Mesenchymal stem cell (in vitro differentiated cells and primary cell): ENCODE results near the gene RAB32.
A peak's percentile ranks its signal among the peaks of the same experiment; 100 is the strongest.

ENCODE experiments used
- DNase-seq: peaks from one replicate; pipeline ENCODE4 v3.0.0-alpha.2; 2013
- H2AFZ ChIP-seq: one replicate; pipeline ENCODE4 v1.6.1; 2013; ENCODE audit warnings: low read depth, mild to moderate bottlenecking, control low read depth, inconsistent platforms, low read length, moderate library complexity
- H2AK5ac ChIP-seq: 2 replicates; pipeline ENCODE4 v1.6.1; 2013; ENCODE audit warnings: low read length, moderate library complexity, mild to moderate bottlenecking, inconsistent platforms; ENCODE audit not compliant: severe bottlenecking
- H2BK120ac ChIP-seq: one replicate; pipeline ENCODE4 v1.6.1; 2013; ENCODE audit warnings: low read depth, mild to moderate bottlenecking, inconsistent platforms, low read length, moderate library complexity
- H2BK12ac ChIP-seq, 2 experiments: one replicate each; pipeline ENCODE4 v1.6.1; 2013; ENCODE audit warnings: inconsistent platforms in 2 of 2, low read length in 2 of 2, mild to moderate bottlenecking in 2 of 2, moderate library complexity in 2 of 2, control low read depth in 1 of 2
- H2BK15ac ChIP-seq: one replicate; pipeline ENCODE4 v1.6.1; 2013; ENCODE audit warnings: mild to moderate bottlenecking, low read depth, inconsistent platforms; ENCODE audit not compliant: poor library complexity, severe bottlenecking
- H2BK5ac ChIP-seq: 2 replicates; pipeline ENCODE4 v1.6.1; 2013; ENCODE audit warnings: low read depth, mild to moderate bottlenecking, low read length, control low read depth, inconsistent platforms; ENCODE audit not compliant: poor library complexity, severe bottlenecking
- H3K14ac ChIP-seq, 2 experiments: one replicate each; pipeline ENCODE4 v1.6.1; 2013; ENCODE audit warnings: inconsistent platforms in 2 of 2, low read length in 2 of 2, control low read depth in 1 of 2, mild to moderate bottlenecking in 1 of 2, moderate library complexity in 1 of 2
- H3K18ac ChIP-seq, 2 experiments: one replicate each; pipeline ENCODE4 v1.6.1; 2013; ENCODE audit warnings: inconsistent platforms in 2 of 2, low read length in 2 of 2, control low read depth in 1 of 2, low read depth in 1 of 2, mild to moderate bottlenecking in 1 of 2
- H3K23ac ChIP-seq, 2 experiments: one replicate each; pipeline ENCODE4 v1.6.1; 2013; ENCODE audit warnings: inconsistent platforms in 2 of 2, low read length in 2 of 2, mild to moderate bottlenecking in 2 of 2, moderate library complexity in 2 of 2, control low read depth in 1 of 2
- H3K27ac ChIP-seq: 2 replicates; pipeline ENCODE4 v1.5.1; 2013; ENCODE audit warnings: mild to moderate bottlenecking, moderate library complexity, low read length, control low read depth, inconsistent platforms; ENCODE audit not compliant: poor library complexity, severe bottlenecking
- H3K27me3 ChIP-seq, 2 experiments: 2 replicates each; pipeline versions ENCODE4 v1.6.1 to v1.7.0; 2013; ENCODE audit warnings: low read length in 2 of 2, mild to moderate bottlenecking in 2 of 2, moderate library complexity in 2 of 2, control low read depth in 1 of 2, inconsistent platforms in 1 of 2; ENCODE audit not compliant: control insufficient read depth in 1 of 2, insufficient read depth in 1 of 2
- H3K36me3 ChIP-seq, 2 experiments: 2 replicates each; pipeline versions ENCODE4 v1.6.1 to v1.7.0; 2013; ENCODE audit warnings: low read length in 2 of 2, control low read depth in 1 of 2, inconsistent platforms in 1 of 2, low read depth in 1 of 2, mild to moderate bottlenecking in 1 of 2; ENCODE audit not compliant: insufficient read depth in 2 of 2, control insufficient read depth in 1 of 2
- H3K4ac ChIP-seq, 2 experiments: one replicate each; pipeline ENCODE4 v1.6.1; 2013; ENCODE audit warnings: inconsistent platforms in 2 of 2, low read length in 2 of 2, mild to moderate bottlenecking in 2 of 2, moderate library complexity in 2 of 2, control low read depth in 1 of 2, low read depth in 1 of 2
- H3K4me1 ChIP-seq: 2 replicates; pipeline ENCODE4 v1.6.1; 2013; ENCODE audit warnings: low read depth, low read length, control low read depth; ENCODE audit not compliant: control insufficient read depth, insufficient read depth
- H3K4me2 ChIP-seq: 2 replicates; pipeline ENCODE4 v1.6.1; 2013; ENCODE audit warnings: low read length, mild to moderate bottlenecking, inconsistent platforms; ENCODE audit not compliant: poor library complexity, severe bottlenecking
- H3K4me3 ChIP-seq, 2 experiments: 2 replicates each; pipeline versions ENCODE4 v1.5.1 to v1.7.0; 2013; ENCODE audit warnings: low read length in 2 of 2, mild to moderate bottlenecking in 2 of 2, control low read depth in 1 of 2, low read depth in 1 of 2; ENCODE audit not compliant: insufficient read depth in 1 of 2
- H3K79me1 ChIP-seq: replicated peaks from 2 replicates; pipeline ENCODE4 v1.6.1; 2013; ENCODE audit warnings: mild to moderate bottlenecking, control low read depth, low read length, inconsistent platforms; ENCODE audit not compliant: poor library complexity, severe bottlenecking
- H3K9ac ChIP-seq: 2 replicates; pipeline ENCODE4 v1.7.0; 2013; ENCODE audit warnings: mild to moderate bottlenecking, low read length, moderate library complexity
- H3K9me3 ChIP-seq: 2 replicates; pipeline ENCODE4 v1.7.0; 2013; ENCODE audit warnings: mild to moderate bottlenecking, low read length; ENCODE audit not compliant: control insufficient read depth
- H4K8ac ChIP-seq: one replicate; pipeline ENCODE4 v1.6.1; 2013; ENCODE audit warnings: inconsistent platforms, mild to moderate bottlenecking, low read length, moderate library complexity
- H4K91ac ChIP-seq: one replicate; pipeline ENCODE4 v1.6.1; 2013; ENCODE audit warnings: mild to moderate bottlenecking, low read length, inconsistent platforms
- WGBS: methylation state at CpG from one replicate; pipeline ENCODE4 v1.1.7; 2013; ENCODE audit warnings: mixed read lengths; 5-methylcytosine and 5-hydroxymethylcytosine counted together

The RAB32 gene

DNA sequence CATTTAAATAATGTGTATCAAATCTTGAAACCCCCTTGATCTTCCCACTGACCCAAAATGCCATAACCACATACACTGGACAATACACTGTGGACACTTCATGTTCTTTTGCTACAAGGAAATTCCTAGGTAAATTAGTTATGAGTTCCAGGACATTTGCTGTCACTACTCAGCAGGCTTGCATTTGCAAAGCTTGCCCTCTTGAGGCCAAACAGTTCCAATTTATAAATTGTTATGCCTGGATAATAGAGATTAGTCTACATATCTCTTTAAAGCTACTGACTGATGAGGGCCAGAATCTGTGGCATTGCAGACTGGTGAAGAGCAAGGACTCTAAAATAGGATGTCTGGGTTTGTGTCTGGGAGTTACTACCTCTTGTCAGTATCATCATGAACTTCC is 17.4 kb upstream of the RAB32 start:
- Histone ChIP-seq H2BK120ac (no peak overlapping the region), H3K4me2 (no peak overlapping the region), H3K4me1 (no peaks in the 10 kb centered on the region), H3K27me3 (no peaks in the 10 kb centered on the region), H2AK5ac (no peak overlapping the region), H3K9ac (no peak overlapping the region), H2BK5ac (no peak overlapping the region), H3K36me3 (no peaks in the 10 kb centered on the region), H3K23ac (no peak overlapping the region), H3K9me3 (no peaks in the 10 kb centered on the region), H3K79me1 (no peaks in the 10 kb centered on the region), H3K4me3 (no peak overlapping the region), H2BK15ac (no peak overlapping the region), H2BK12ac (no peak overlapping the region), H3K18ac (no peak overlapping the region), H3K4ac (no peak overlapping the region), H3K27ac (no peak overlapping the region), H2AFZ (no peak overlapping the region), H4K91ac (no peak overlapping the region), H4K8ac (no peak overlapping the region), H3K14ac (no peak overlapping the region)
- DNase-seq, result peak; percentile 5

DNA sequence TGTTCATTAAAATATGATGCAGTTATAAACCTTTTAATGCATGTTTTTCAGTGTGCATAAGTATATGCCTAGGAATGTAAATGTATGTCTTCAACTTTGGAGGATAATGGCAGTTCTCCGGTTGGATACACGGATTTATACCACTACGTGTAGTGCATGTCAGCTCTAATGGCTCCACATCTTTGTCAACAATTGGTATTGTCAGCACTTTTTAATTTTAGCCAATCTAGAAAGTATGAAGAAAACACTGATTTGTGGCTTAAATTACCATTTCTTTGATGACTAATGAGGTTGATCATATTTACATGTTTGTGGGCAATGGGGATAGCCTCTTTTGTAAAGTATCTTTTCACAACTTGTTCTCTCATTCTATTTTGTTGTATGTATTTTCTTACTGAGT is 10.9 kb upstream of the RAB32 start:
- Histone ChIP-seq H3K27ac (no peak overlapping the region), H3K4me2 (no peak overlapping the region), H3K4ac (no peak overlapping the region), H3K9me3 (no peaks in the 10 kb centered on the region), H2BK15ac (no peak overlapping the region), H3K27me3 (no peaks in the 10 kb centered on the region), H3K79me1 (no peaks in the 10 kb centered on the region), H3K23ac (no peak overlapping the region), H3K4me1 (no peaks in the 10 kb centered on the region), H4K91ac (no peak overlapping the region), H3K9ac (no peak overlapping the region), H2AK5ac (no peak overlapping the region), H2AFZ (no peak overlapping the region), H2BK5ac (no peak overlapping the region), H3K4me3 (no peak overlapping the region), H2BK12ac (no peak overlapping the region), H2BK120ac (no peak overlapping the region), H3K36me3 (no peaks in the 10 kb centered on the region), H4K8ac (no peak overlapping the region), H3K18ac (no peak overlapping the region), H3K14ac (no peak overlapping the region)
- DNase-seq, result no peak
- 100% methylated on average over 3 of the region's 3 CpGs for WGBS

DNA sequence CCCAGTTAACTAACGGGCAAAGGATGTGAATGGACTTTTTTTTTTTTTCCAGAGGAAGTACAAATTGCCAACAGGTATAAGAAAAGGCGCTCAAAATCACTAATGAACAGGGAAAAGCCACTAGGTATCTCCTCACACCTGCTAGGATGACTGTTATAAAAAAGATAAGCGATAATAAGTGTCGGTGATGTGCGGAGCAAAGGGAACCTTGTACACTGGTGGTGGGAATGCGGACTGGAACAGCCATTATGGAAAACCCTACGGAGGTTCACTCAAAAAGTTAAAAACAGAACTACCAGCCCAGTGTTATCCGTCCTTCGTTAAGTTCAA is 787 bp upstream of the RAB32 start:
- Histone ChIP-seq H3K27me3 (no peaks in the 10 kb centered on the region), H3K18ac (peak overlapping the region in 1 of 2 experiments; percentile 50), H2AFZ (peak overlapping the region; percentile 20), H3K4me2 (peak overlapping the region; percentile 33), H3K4me3 (peak overlapping the region; percentile 71 to 85), H3K9ac (peak overlapping the region; percentile 87), H2BK12ac (no peak overlapping the region), H3K79me1 (no peaks in the 10 kb centered on the region), H3K4ac (peak overlapping the region; percentile 60 to 69), H3K27ac (peak overlapping the region; percentile 29), H2BK15ac (no peak overlapping the region), H2BK5ac (no peak overlapping the region), H2AK5ac (no peak overlapping the region), H3K4me1 (peaks cover 7% of the 10 kb centered on the region), H4K91ac (peak overlapping the region; percentile 6), H3K9me3 (no peaks in the 10 kb centered on the region), H3K36me3 (no peaks in the 10 kb centered on the region), H3K23ac (no peak overlapping the region), H3K14ac (no peak overlapping the region), H2BK120ac (peak overlapping the region; percentile 50), H4K8ac (peak overlapping the region; percentile 85)
- no peak for DNase-seq
- 94% methylated on average over 7 of the region's 9 CpGs for WGBS

DNA sequence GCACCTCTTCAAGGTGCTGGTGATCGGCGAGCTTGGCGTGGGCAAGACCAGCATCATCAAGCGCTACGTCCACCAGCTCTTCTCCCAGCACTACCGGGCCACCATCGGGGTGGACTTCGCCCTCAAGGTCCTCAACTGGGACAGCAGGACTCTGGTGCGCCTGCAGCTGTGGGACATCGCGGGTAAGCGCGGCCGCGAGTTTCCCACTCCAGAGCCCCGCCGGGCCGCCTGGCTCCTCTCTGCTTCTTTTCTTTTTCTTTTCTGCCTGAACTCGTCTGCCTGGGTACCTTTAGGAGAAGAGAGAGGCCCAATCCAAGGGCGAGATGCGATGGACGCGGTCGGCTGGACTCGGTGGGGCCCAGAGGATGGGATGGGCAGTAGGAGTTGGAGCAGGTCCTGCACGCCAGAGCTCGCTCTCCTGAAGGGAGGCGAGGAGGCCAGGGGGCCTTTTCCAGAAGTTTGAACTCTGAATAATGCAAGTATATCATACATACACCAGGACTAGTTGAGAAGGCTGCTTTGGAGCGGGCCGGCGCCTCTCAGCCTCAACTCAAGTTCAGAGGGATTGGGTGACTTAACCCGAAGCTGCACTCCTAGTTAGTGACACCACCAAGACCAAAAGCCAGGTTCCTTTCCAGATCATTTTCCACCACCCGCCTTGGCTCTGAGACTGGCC is 445 bp downstream of the RAB32 start:
- WGBS, result 2% methylated on average over 29 of the region's 33 CpGs
- Histone ChIP-seq H3K18ac (peak overlapping the region; percentile 93 to 97), H4K91ac (peak overlapping the region; percentile 65), H3K4ac (peak overlapping the region; percentile 88 to 96), H3K36me3 (peaks cover 0 to 5% of the 10 kb centered on the region in 2 experiments), H4K8ac (peak overlapping the region; percentile 93), H2BK120ac (peak overlapping the region; percentile 52), H2BK5ac (peak overlapping the region; percentile 54), H3K79me1 (no peaks in the 10 kb centered on the region), H2BK12ac (peak overlapping the region; percentile 63 to 90), H3K23ac (peak overlapping the region in 1 of 2 experiments; percentile 86), H3K4me2 (peak overlapping the region; percentile 71), H2AFZ (peak overlapping the region; percentile 53), H3K14ac (peak overlapping the region in 1 of 2 experiments; percentile 95), H3K27me3 (no peaks in the 10 kb centered on the region), H3K4me3 (peak overlapping the region; percentile 85 to 90), H3K9me3 (no peaks in the 10 kb centered on the region), H2BK15ac (peak overlapping the region; percentile 73), H3K4me1 (peaks cover 7% of the 10 kb centered on the region), H2AK5ac (no peak overlapping the region), H3K9ac (peak overlapping the region; percentile 98), H3K27ac (peak overlapping the region; percentile 92)
- peak; percentile 73 for DNase-seq
